Measurements from ENCODE around the gene PFKFB1.
A peak's percentile ranks its signal among the peaks of the same experiment; 100 is the strongest.

PFKFB1 gene

DNA sequence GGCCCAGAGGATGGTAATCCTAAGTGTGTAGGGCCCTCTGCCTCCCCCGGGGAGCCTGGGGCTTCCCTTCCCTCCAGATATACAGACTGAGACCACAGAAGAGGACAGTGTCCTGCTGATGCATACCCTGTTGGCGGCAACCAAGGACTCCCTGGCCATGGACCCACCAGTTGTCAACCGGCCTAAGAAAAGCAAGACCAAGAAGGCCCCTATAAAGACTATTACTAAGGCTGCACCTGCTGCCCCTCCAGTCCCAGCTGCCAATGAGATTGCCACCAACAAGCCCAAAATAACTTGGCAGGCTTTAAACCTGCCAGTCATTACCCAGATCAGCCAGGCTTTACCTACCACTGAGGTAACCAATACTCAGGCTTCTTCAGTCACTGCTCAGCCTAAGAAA lies 71.4 kb downstream of the PFKFB1 start:
- DNase-seq (ENCODE audit: low read depth) = no peak

DNA sequence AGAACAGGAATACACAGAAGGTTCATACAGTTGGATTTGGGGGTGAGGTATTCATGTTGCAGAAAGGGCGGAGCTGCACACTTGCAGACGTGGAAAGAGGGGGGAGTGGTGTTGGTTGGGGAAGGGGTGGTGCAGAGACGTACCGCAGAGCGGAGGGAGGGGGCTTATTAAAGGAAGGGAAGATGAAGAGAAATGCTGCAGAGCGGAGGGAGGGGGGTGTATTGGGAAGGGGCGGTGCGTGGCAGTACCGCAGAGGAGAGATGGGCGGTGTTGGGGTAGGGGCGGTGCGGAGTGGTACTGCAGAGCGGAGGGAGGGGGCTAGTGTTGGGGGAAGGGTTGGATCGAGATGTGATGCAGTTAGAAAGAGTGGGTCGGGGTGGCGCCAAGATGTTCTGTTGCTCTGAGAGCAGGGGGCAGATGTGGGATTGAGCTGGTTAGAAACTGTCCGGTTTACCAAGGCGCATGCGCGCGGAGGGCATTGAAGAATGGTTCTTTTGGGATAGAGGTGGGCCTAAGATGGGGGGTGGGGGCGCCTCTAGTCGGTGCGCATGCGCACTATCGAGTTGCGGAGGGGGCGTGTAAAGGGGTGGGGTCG lies 72.5 kb downstream of the PFKFB1 start:
- peak; percentile 44 for DNase-seq (ENCODE audit: low read depth)

DNA sequence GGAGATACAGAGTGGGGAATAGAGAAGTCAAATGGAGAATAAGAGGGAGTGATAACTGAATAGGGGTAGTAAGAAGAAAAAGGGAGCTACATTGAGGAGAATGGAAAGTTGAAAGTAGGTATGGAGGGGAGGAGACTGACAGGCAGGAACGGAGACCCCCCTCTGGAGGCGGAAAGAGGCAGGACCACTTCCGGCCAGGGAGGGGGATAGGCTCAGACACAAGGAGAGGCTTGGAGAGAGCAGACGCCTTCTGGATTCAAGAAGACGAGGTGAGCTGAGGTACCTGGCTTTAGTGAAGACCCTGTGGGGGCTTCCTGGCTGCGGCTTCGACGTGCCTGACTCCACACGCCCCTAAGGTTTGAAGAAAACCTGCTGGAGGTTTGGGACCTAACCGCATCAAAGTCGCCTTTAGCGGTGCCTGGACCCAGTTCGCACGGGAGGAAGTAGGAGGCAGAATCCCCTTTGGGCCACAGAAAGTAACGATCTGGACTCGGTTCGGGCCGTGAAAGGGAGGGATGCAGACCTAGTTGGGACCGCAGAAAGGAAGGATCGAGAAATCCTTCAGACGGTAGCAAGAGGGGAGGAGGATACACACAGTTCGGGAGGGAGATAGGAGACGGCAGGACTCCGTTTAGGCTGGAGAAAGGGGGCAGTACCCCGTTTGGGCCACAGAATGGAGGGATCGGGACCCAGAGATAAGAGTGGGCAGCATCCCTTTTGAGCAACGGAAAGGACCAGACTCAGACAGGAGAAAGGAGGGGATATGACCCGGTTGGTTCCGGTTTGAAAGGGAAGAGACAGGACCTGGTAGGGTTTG lies 73.2 kb downstream of the PFKFB1 start, which contains the start of gene TRO:
TRO (plus strand) TSS at position 215 of the 817 bp plus-strand sequence. CDS start 1,423 bp downstream, outside the sequence.
- no peak for DNase-seq (ENCODE audit: low read depth)

DNA sequence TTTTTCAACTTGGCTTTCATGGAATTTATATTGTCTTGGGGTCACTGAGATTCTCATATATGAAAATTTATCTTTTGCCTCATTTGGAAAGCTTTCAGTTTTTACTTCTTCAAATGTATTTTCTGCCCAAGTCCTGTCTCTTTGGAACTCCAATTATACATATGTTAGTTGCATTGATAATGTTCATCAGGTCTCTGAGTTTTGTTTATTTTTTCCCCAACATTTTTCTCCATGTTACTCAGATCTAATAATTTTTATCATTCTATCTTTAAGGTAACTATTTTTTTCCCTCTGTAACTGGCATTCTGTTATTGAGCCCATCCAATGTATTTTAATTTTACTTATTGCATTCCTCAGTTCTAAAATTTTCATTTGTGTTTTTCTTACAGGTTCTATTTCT lies 84.0 kb downstream of the PFKFB1 start:
- DNase-seq (ENCODE audit: low read depth) = no peak

DNA sequence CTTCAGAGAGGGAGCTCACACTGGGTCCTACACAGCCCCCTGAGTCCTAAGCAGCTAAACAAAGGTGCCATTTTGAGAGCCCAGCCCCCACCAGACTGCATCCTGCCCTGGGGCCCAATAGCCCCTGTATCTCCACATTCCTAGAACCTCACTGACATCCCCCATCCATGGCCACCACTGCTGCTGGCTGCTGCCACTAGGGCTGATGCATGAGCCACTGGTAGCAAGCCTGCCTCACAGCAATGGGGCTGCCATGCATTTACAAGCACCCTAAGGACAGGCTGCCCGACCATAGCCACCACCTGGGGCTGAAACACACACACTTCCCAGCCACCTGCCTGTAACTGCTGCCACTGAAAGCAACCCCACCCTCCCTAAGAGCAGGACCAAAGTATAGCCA lies 99.8 kb downstream of the PFKFB1 start:
- DNase-seq (ENCODE audit: low read depth) = no peak

DNA sequence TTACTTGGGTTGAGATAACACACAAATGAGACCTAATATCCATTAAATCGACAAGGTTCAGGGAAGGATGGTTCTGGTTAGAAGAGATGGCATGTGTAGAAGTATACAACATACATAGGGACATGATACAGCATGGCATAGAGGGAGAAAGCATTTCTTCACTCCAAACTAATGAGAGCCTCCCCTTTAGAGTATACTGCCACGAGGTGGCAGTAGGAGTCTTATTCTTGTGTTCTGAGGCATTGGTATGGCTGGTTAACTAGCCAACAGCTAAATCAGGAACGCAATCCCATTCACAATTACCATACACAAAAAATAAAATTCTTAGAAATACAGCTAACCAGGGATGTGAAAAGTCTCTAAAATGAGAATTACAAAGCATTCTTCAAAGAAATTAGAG lies 102.4 kb downstream of the PFKFB1 start:
- DNase-seq (ENCODE audit: low read depth) = peak; percentile 12

DNA sequence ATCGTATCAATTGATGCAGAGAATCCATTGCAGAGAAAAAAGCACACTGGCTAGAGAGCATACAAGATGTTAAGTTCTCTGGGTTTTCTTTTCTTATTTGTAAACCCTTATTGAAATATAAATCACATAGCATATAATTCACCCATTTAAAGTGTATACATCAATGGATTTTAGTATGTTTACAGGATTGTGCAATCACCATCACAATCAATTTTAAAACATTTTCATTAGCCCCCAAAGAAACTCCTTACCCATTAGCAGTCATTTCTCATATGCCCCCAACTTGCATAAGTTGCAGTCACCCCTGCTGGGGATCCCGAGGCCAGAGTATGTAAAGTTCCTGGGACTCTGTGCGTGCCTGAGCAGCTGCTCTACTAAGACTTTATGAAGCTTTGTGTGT lies 108.2 kb downstream of the PFKFB1 start:
- DNase-seq (ENCODE audit: low read depth) = no peak

All from stimulated activated CD4-positive, alpha-beta T cell treated with anti-CD3 and anti-CD28 coated beads, Interleukin-2, amount 100 ng/mL, for 4 hours (primary cell).